ENCODE results near the gene DCLRE1B.

- TF ChIP-seq CTCF (IDR thresholded peaks at IDR 0.05; ENCODE audit: insufficient read depth, low read length, poor library complexity, severe bottlenecking) = no peak
- TF ChIP-seq EZH2phosphoT487 (conservative IDR thresholded peaks at IDR 0.05; ENCODE audit: low read length) = no peak
Observed at GRCh38 chr1:113938192-113938591, 33.1 kb downstream of the DCLRE1B start.
